Naive thymus-derived CD8-positive, alpha-beta T cell (primary cell): ENCODE data around the gene ADK. TPM values are rescaled to one million over a fixed set of nuclear protein-coding genes. Genes with fewer than 3 reads are reported as not detected.
A peak's percentile ranks its signal among the peaks of the same experiment; 100 is the strongest.

Experiments used
- ATAC-seq, 2 donors: fragments of 150-1000 bp; cut with Tn5 transposase in 1 of 2; sonication (Bioruptor Pico), chemical (Tn5 transposase) in 1 of 2; 1 replicate in 1 of 2; 2 replicates in 1 of 2; pipeline ENCODE4 v1.10.0; 2021; ENCODE audit warnings: mild to moderate bottlenecking in 2 of 2, moderate library complexity in 2 of 2
- POLR2A ChIA-PET: fragments of 350-600 bp; sonication (Branson Sonifier 250); formaldehyde crosslinking; loops from one replicate; lab custom pipeline; 2021; ENCODE audit warnings: antibody characterized with exemption; lab: Charles Lee
- DNase-seq, 10 donors: peaks; one replicate each; pipeline versions ENCODE4 v3.0.0 to v3.0.0-alpha.2; 2020 to 2022
- H3K27ac Mint-ChIP-seq, 10 donors: one replicate each; pipeline ENCODE4 v1.8.0; 2020 to 2022; ENCODE audit warnings: mild to moderate bottlenecking in 10 of 10, mixed read lengths in 10 of 10, moderate library complexity in 4 of 10, inconsistent platforms in 1 of 10
- H3K27me3 Mint-ChIP-seq, 5 donors: one replicate each; pipeline ENCODE4 v1.8.0; 2021 to 2022; ENCODE audit warnings: mixed read lengths in 5 of 5
- H3K36me3 Mint-ChIP-seq, 3 donors: one replicate each; pipeline ENCODE4 v1.8.0; 2020 to 2022; ENCODE audit warnings: mixed read lengths in 3 of 3, mild to moderate bottlenecking in 2 of 3, inconsistent platforms in 1 of 3
- H3K4me1 Mint-ChIP-seq, 4 donors: one replicate each; pipeline ENCODE4 v1.8.0; 2021 to 2022; ENCODE audit warnings: mixed read lengths in 4 of 4
- H3K4me3 Mint-ChIP-seq, 10 donors: one replicate each; pipeline ENCODE4 v1.8.0; 2020 to 2022; ENCODE audit warnings: mild to moderate bottlenecking in 10 of 10, mixed read lengths in 10 of 10, moderate library complexity in 6 of 10, inconsistent platforms in 1 of 10
- H3K9me3 Mint-ChIP-seq, 9 donors: one replicate each; pipeline ENCODE4 v1.8.0; 2020 to 2022; ENCODE audit warnings: mixed read lengths in 9 of 9, mild to moderate bottlenecking in 3 of 9, inconsistent platforms in 1 of 9, moderate library complexity in 1 of 9
- polyA plus RNA-seq, 3 donors: library from polyadenylated mRNA; unstranded; fragments of 300-500 nt; fragmentation: Illumina TruSeq; gene quantifications; one replicate each; pipeline ENCODE4 v1.2.3, GENCODE V29; 2021
- total RNA-seq, 8 experiments: library from RNA in 2 of 8; stranded (reverse) in 2 of 8; gene quantifications; one replicate each; pipeline ENCODE4 v1.2.3 and lab custom pipeline; 2021 to 2026

The ADK gene
- total and polyA plus RNA-seq, 5 experiments from 2014 or later, result 29.6 to 52.4 (median 48.7) TPM

DNA sequence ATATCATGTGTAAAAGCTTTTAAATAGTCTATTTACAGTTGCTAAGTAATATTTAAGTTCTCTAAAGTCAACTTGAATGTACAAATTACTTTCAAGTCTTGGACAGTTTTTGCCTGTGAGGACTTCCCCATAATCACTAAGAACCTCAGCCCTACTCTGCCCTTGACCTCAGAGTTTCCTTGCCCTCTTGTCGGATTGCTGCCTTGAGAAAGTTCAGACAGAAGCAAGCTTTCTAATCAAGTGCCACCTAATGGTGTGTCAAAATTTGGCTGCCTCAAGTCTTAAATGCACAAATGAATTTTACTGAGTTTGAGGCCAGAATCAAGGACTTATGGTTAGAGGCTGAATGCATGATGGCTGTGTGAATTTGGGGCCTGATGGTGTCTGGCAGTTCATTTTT, 587.0 kb downstream of the ADK start:
- no peak for ATAC-seq
- peaks cover 0 to 4% (median 0%) of the 10 kb centered on the region in 9 donors for H3K9me3 Mint-ChIP-seq
- H3K27ac Mint-ChIP-seq, result peak overlapping the region in 4 of 10 donors; percentile 10 to 85 (median 60)
- no peak for DNase-seq
- peak overlapping the region in 2 of 10 donors; percentile 42 to 54 for H3K4me3 Mint-ChIP-seq
- peaks cover 0 to 3% (median 0%) of the 10 kb centered on the region in 5 donors for H3K27me3 Mint-ChIP-seq
- H3K4me1 Mint-ChIP-seq, result peaks cover 8 to 28% (median 18%) of the 10 kb centered on the region in 4 donors
- POLR2A ChIA-PET, result interaction anchor here (0.7 kb wide), 1 partner anchor 473 kb away, joined by 7 read pairs; no protein-coding TSS in a partner anchor
- H3K36me3 Mint-ChIP-seq, result peaks cover 0 to 4% (median 0%) of the 10 kb centered on the region in 3 donors

GRCh38 chr10:74738542-74738941, 587.5 kb downstream of the ADK start:
- no peak for DNase-seq
- Mint-ChIP-seq H3K4me1 (peaks cover 8 to 28% (median 18%) of the 10 kb centered on the region in 4 donors), H3K36me3 (peaks cover 0 to 4% (median 0%) of the 10 kb centered on the region in 3 donors), H3K4me3 (peak overlapping the region in 6 of 10 donors; percentile 29 to 82 (median 56)), H3K27ac (peak overlapping the region in 8 of 10 donors; percentile 16 to 91 (median 80)), H3K9me3 (peaks cover 0 to 4% (median 0%) of the 10 kb centered on the region in 9 donors), H3K27me3 (peaks cover 0 to 3% (median 0%) of the 10 kb centered on the region in 5 donors)
- no peak for ATAC-seq
- POLR2A ChIA-PET, result interaction anchor here (0.7 kb wide), 1 partner anchor 9 kb away, joined by 3 read pairs; no protein-coding TSS in a partner anchor

- H3K27me3 Mint-ChIP-seq, result no peaks in the 10 kb centered on the region
- DNase-seq (peak in 6 of 10 donors; percentile 8 to 43 (median 26)), ATAC-seq (peak; percentile 49 to 80)
- no peaks in the 10 kb centered on the region for H3K9me3 Mint-ChIP-seq
- POLR2A ChIA-PET, result interaction anchor here (0.7 kb wide), 2 partner anchors 8 to 283 kb away, joined by 3 read pairs; no protein-coding TSS in a partner anchor
- H3K4me1 Mint-ChIP-seq, result peaks cover 8 to 28% (median 18%) of the 10 kb centered on the region in 4 donors
- no peaks in the 10 kb centered on the region for H3K36me3 Mint-ChIP-seq
- H3K27ac Mint-ChIP-seq, result peak overlapping the region; percentile 48 to 92 (median 83)
- peak overlapping the region in 8 of 10 donors; percentile 26 to 82 (median 42) for H3K4me3 Mint-ChIP-seq
Measured at GRCh38 chr10:74738985-74739567, 588.1 kb downstream of the ADK start.

- H3K36me3 Mint-ChIP-seq, result no peaks in the 10 kb centered on the region
- H3K9me3 Mint-ChIP-seq, result no peaks in the 10 kb centered on the region
- no peaks in the 10 kb centered on the region for H3K27me3 Mint-ChIP-seq
- DNase-seq (no peak), ATAC-seq (no peak)
- H3K4me1 Mint-ChIP-seq, result peaks cover 5 to 22% (median 13%) of the 10 kb centered on the region in 4 donors
- POLR2A ChIA-PET, result no interaction called here
- H3K4me3 Mint-ChIP-seq, result no peak overlapping the region
- peak overlapping the region in 1 of 10 donors; percentile 8 for H3K27ac Mint-ChIP-seq
Measured at GRCh38 chr10:74743401-74743800, 592.4 kb downstream of the ADK start.

GRCh38 chr10:74745449-74745848, 594.4 kb downstream of the ADK start:
- DNase-seq (no peak), ATAC-seq (no peak)
- Mint-ChIP-seq H3K27me3 (no peaks in the 10 kb centered on the region), H3K4me3 (no peak overlapping the region), H3K9me3 (no peaks in the 10 kb centered on the region), H3K27ac (no peak overlapping the region), H3K36me3 (no peaks in the 10 kb centered on the region), H3K4me1 (peaks cover 0 to 3% (median 2%) of the 10 kb centered on the region in 4 donors)
- POLR2A ChIA-PET, result interaction anchor here (0.5 kb wide), 1 partner anchor 79 kb away, joined by 4 read pairs; no protein-coding TSS in a partner anchor

DNA sequence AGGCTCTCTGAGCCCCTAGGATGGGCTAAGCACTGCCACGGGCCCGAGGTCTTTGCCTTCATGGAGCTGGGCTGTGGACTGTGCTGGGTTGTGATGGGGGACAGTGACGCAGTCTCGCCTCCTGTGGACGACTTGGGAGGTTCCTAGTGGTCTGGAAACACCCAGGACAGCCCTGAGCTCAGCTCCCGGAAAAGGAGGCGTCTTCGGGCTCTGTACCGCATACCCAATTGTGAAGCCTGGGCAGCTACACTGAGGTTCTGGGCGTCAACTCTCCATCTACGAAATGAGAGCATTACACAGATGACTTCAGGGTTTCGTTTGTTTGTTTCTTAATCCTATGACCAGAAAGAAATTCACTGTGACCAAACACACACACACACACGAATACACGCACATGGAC, 595.8 kb downstream of the ADK start:
- Mint-ChIP-seq H3K9me3 (no peaks in the 10 kb centered on the region), H3K36me3 (no peaks in the 10 kb centered on the region), H3K4me1 (peaks cover 6 to 14% (median 11%) of the 10 kb centered on the region in 4 donors), H3K27me3 (no peaks in the 10 kb centered on the region), H3K27ac (no peak overlapping the region), H3K4me3 (no peak overlapping the region)
- no peak for DNase-seq
- ATAC-seq, result no peak
- POLR2A ChIA-PET, result interaction anchor here (0.6 kb wide), 1 partner anchor 8 kb away, joined by 3 read pairs; no protein-coding TSS in a partner anchor

DNA sequence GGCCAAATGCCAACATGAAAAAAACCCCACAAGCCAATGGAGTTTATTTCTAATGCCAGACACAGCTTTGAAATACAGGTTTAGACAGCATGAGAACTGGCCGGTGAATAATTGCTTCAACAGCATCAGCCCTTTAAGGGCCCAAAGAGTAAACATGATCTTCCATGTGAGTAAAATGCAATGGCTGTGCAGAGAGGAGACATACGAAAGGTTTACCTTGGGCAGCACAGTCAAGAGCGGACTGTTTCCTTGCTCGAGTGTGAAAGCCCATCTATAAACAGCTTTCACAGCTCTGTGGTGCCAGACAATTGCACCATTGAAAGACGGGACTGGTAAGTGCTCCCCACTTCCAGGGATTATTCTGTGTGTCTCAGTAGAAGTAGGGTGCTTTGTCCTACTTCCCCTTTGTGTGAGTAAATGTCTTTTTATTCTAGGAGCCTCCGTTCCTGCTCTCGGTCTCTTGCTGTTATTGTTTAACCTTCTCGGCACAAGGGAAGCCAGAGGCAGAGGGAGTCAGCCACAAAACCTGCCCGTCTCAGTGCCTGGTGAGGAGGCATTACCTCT, 597.5 kb downstream of the ADK start:
- H3K4me3 Mint-ChIP-seq, result no peak overlapping the region
- H3K27me3 Mint-ChIP-seq, result no peaks in the 10 kb centered on the region
- POLR2A ChIA-PET, result no interaction called here
- DNase-seq (no peak), ATAC-seq (no peak)
- peaks cover 6 to 14% (median 11%) of the 10 kb centered on the region in 4 donors for H3K4me1 Mint-ChIP-seq
- no peak overlapping the region for H3K27ac Mint-ChIP-seq
- no peaks in the 10 kb centered on the region for H3K9me3 Mint-ChIP-seq
- no peaks in the 10 kb centered on the region for H3K36me3 Mint-ChIP-seq

DNA sequence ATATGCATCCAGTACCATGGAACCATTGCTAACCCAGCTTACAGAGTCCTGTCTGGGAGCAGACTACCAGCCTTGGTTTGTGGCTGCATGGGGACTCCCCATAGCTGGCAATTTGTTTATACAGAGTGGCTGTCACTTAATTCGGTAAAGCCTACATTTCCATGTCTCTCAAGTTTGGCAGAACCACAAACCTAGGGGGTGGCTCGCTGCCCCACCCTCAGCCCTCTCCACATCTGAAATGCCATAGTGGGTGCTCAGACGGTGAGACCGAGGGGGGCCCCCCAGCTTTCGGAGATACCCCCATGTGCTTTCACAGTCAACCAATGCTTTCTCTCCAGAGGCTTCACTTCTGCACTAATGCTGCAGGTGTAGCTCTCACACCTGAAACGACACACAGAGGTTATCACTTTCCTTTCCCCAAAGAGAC, 599.8 kb downstream of the ADK start:
- DNase-seq (peak in 9 of 10 donors; percentile 23 to 68 (median 56)), ATAC-seq (peak; percentile 93 to 95)
- peak overlapping the region in 8 of 10 donors; percentile 7 to 62 (median 48) for H3K4me3 Mint-ChIP-seq
- H3K27ac Mint-ChIP-seq, result peak overlapping the region in 6 of 10 donors; percentile 19 to 75 (median 52)
- H3K27me3 Mint-ChIP-seq, result no peaks in the 10 kb centered on the region
- POLR2A ChIA-PET, result interaction anchor here (0.6 to 1.9 kb wide), 3 partner anchors 29 to 329 kb away, joined by 3 to 14 read pairs (median 4); partner anchors contain the start of gene KAT6B
- no peaks in the 10 kb centered on the region for H3K9me3 Mint-ChIP-seq
- no peaks in the 10 kb centered on the region for H3K36me3 Mint-ChIP-seq
- H3K4me1 Mint-ChIP-seq, result peaks cover 6 to 14% (median 11%) of the 10 kb centered on the region in 4 donors

DNA sequence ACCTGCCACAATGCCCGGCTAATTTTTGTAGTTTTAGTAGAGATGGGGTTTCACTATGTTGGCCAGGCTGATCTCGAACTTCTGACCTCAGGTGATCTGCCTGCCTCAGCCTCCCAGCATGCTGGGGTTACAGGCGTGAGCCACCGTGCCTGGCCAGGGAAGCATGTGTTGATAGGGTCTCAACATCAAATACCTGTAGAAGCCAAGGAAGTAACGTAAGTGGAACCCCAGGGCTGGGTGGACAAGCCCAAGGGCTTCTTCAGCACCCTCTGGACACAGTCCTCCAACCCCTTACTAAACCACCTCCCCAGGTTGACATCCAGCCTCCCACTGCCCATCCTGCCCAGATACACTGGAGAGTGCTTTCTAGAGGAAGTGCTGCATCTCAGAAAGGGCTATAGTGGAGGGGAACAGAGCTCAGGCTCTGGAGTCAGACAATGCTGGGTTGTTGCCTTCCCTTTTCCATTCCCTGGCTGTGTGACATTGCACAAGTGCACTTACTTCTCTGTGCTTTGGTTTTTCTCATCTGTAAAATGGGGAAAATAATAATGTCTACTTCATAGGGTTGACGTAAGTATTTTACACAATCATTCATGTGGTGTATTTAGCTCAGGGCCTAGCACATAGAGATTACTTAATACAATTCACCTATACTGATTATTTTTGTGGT, 601.5 kb downstream of the ADK start:
- Mint-ChIP-seq H3K4me3 (no peak overlapping the region), H3K9me3 (no peaks in the 10 kb centered on the region), H3K4me1 (peaks cover 6 to 14% (median 11%) of the 10 kb centered on the region in 4 donors), H3K27me3 (no peaks in the 10 kb centered on the region), H3K36me3 (no peaks in the 10 kb centered on the region), H3K27ac (no peak overlapping the region)
- DNase-seq (no peak), ATAC-seq (no peak)
- POLR2A ChIA-PET, result no interaction called here

- Mint-ChIP-seq H3K27ac (no peak overlapping the region), H3K4me1 (peaks cover 6 to 14% (median 11%) of the 10 kb centered on the region in 4 donors), H3K36me3 (no peaks in the 10 kb centered on the region), H3K27me3 (no peaks in the 10 kb centered on the region), H3K9me3 (no peaks in the 10 kb centered on the region), H3K4me3 (no peak overlapping the region)
- DNase-seq (no peak), ATAC-seq (no peak)
- POLR2A ChIA-PET, result no interaction called here
Measured at GRCh38 chr10:74753442-74754211, 602.6 kb downstream of the ADK start.

- H3K9me3 Mint-ChIP-seq, result no peaks in the 10 kb centered on the region
- no peaks in the 10 kb centered on the region for H3K36me3 Mint-ChIP-seq
- no peak overlapping the region for H3K27ac Mint-ChIP-seq
- DNase-seq (no peak), ATAC-seq (no peak)
- peaks cover 6 to 14% (median 11%) of the 10 kb centered on the region in 4 donors for H3K4me1 Mint-ChIP-seq
- POLR2A ChIA-PET, result no interaction called here
- no peaks in the 10 kb centered on the region for H3K27me3 Mint-ChIP-seq
- H3K4me3 Mint-ChIP-seq, result no peak overlapping the region
Measured at GRCh38 chr10:74754381-74754821, 603.4 kb downstream of the ADK start.

DNA sequence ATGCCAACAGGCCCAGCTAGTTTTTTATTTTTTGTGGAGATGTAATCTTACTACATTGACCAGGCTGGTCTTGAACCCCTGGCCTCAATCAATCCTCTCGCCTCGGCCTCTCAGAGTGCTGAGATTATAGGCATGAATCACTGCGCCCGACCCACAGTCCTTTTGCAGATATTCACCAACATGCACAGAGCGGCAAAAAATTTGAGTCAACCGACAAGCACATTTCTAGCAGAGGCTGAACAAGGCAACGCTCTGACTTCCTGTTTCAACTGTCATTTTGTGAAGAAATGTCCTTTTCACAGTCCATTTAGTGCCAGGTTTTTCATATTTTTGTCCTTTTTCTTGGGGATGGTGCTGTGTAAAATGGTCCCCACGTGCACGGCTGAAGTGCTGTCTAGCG, 604.3 kb downstream of the ADK start:
- H3K27ac Mint-ChIP-seq, result no peak overlapping the region
- peaks cover 6 to 14% (median 11%) of the 10 kb centered on the region in 4 donors for H3K4me1 Mint-ChIP-seq
- DNase-seq (no peak), ATAC-seq (no peak)
- POLR2A ChIA-PET, result no interaction called here
- H3K4me3 Mint-ChIP-seq, result no peak overlapping the region
- H3K36me3 Mint-ChIP-seq, result no peaks in the 10 kb centered on the region
- no peaks in the 10 kb centered on the region for H3K27me3 Mint-ChIP-seq
- no peaks in the 10 kb centered on the region for H3K9me3 Mint-ChIP-seq
